GM12892 (cell line): ENCODE results near the gene PACS1.

ENCODE experiments used
- POLR2A ChIP-seq: IDR thresholded peaks from 2 replicates; pipeline ENCODE4 v1.6.1; 2011; ENCODE audit warnings: low read depth, low read length, control low read depth
- POLR2AphosphoS5 ChIP-seq: IDR thresholded peaks from 2 replicates; pipeline ENCODE4 v1.6.1; 2011; ENCODE audit warnings: low read depth, low read length, control low read depth

DNA sequence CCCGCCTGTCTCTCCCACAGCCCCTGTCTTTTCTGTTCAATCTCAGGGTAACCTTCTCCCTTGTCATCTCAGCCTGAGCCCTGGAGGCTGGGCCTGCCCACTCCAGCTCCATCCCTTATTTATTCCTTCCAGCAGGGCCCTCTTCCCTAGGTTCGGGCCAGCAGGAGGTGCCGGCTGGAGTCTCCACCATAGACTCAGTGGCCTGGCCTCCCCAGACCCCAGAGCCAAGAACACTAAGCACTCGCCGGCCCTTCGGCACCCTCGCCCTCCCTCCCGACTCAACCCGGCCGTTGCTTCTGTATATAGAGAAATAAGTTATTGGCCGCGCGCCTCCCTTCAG is 196.9 kb downstream of the PACS1 start:
- TF ChIP-seq POLR2A (no peak), POLR2AphosphoS5 (no peak)
